Progenitor cell of endocrine pancreas (in vitro differentiated cells): Measurements from ENCODE around the gene SNX20. TPM values are rescaled to one million over a fixed set of nuclear protein-coding genes. Genes with fewer than 3 reads are reported as not detected.

Experiments used
- DNase-seq: peaks from one replicate; pipeline ENCODE4 v3.0.0; 2021; ENCODE audit warnings: low spot score; ENCODE audit not compliant: unreplicated experiment
- H3K27ac Mint-ChIP-seq: 2 replicates; pipeline ENCODE4 v1.8.0; 2021; ENCODE audit warnings: mild to moderate bottlenecking, moderate library complexity, mixed read lengths
- H3K27me3 Mint-ChIP-seq: 2 replicates; pipeline ENCODE4 v1.8.0; 2021; ENCODE audit warnings: mixed read lengths
- H3K36me3 Mint-ChIP-seq: 2 replicates; pipeline ENCODE4 v1.8.0; 2022; ENCODE audit warnings: mixed read lengths; ENCODE audit not compliant: insufficient read depth
- H3K4me1 Mint-ChIP-seq: 2 replicates; pipeline ENCODE4 v1.8.0; 2021; ENCODE audit warnings: low read depth, mixed read lengths
- H3K4me3 Mint-ChIP-seq: 2 replicates; pipeline ENCODE4 v1.8.0; 2021; ENCODE audit warnings: low read depth, mild to moderate bottlenecking, moderate library complexity, mixed read lengths
- H3K9me3 Mint-ChIP-seq: 2 replicates; pipeline ENCODE4 v1.8.0; 2021; ENCODE audit warnings: low read depth, mixed read lengths
- total RNA-seq: library from RNA; stranded (reverse); gene quantifications from 2 replicates; pipeline ENCODE4 v1.2.1, GENCODE V29; 2021
- TF ChIP-seq, protein P1 (sequence below): fragments of 200-600 bp; sonication (generic); IDR thresholded peaks from one replicate; pipeline ENCODE4 v1.5.0; 2021; ENCODE audit warnings: antibody characterized with exemption, mild to moderate bottlenecking; ENCODE audit not compliant: unreplicated experiment

Gene SNX20
- total RNA-seq, 1 donor from 2014 or later: not detected

- Mint-ChIP-seq H3K36me3 (no peaks in the 10 kb centered on the region), H3K27ac (no peak overlapping the region), H3K9me3 (no peaks in the 10 kb centered on the region), H3K4me3 (no peak overlapping the region), H3K4me1 (peaks cover 6% of the 10 kb centered on the region), H3K27me3 (no peaks in the 10 kb centered on the region)
- no peak for DNase-seq
- TF ChIP-seq, protein P1, sequence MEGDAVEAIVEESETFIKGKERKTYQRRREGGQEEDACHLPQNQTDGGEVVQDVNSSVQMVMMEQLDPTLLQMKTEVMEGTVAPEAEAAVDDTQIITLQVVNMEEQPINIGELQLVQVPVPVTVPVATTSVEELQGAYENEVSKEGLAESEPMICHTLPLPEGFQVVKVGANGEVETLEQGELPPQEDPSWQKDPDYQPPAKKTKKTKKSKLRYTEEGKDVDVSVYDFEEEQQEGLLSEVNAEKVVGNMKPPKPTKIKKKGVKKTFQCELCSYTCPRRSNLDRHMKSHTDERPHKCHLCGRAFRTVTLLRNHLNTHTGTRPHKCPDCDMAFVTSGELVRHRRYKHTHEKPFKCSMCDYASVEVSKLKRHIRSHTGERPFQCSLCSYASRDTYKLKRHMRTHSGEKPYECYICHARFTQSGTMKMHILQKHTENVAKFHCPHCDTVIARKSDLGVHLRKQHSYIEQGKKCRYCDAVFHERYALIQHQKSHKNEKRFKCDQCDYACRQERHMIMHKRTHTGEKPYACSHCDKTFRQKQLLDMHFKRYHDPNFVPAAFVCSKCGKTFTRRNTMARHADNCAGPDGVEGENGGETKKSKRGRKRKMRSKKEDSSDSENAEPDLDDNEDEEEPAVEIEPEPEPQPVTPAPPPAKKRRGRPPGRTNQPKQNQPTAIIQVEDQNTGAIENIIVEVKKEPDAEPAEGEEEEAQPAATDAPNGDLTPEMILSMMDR: no peak
These were observed 49.0 kb downstream of the SNX20 start for GRCh38 chr16:50631985-50632576.

DNA sequence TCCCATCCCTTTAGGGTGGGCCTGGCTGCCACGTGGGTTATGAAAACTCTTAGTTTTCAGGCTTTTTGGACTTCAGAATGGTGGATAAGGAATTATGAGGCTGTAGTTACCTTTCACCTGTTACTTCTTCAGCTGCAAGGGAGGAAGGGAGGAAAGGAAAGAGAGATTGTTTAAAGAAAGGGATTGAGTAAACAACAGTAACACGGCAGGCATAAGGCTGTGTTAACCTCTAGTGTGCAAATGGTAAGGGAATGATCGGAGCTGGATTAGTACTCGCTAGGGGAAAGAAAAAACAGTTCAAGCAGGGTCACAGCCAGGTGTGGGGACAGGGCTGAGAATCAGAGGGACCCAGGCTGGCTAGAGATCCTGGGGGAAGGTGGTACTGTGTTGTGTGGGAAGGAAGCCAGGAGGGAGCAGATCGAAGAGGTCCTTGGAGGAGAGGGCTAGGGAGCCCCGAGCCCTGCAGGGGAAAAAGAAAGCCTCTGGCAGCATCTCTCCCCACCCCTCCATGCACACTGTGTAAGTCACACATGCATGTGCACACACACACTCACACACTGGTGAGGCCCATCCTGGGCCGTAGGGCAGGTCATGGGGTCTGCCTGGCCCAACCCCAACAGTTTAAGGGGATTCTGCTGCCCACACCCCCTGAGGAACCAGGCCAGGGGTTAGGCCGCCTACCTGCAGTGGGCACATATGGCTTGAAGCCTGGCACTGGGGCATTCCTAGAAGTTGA lies 49.7 kb downstream of the SNX20 start:
- Mint-ChIP-seq H3K27me3 (no peaks in the 10 kb centered on the region), H3K27ac (no peak overlapping the region), H3K4me3 (no peak overlapping the region), H3K36me3 (no peaks in the 10 kb centered on the region), H3K9me3 (no peaks in the 10 kb centered on the region), H3K4me1 (peaks cover 6% of the 10 kb centered on the region)
- DNase-seq: no peak
- TF ChIP-seq, protein P1: no peak

- H3K4me1 Mint-ChIP-seq: peaks cover 6% of the 10 kb centered on the region
- TF ChIP-seq, protein P1: no peak
- H3K27ac Mint-ChIP-seq: no peak overlapping the region
- H3K4me3 Mint-ChIP-seq: no peak overlapping the region
- H3K27me3 Mint-ChIP-seq: no peaks in the 10 kb centered on the region
- no peaks in the 10 kb centered on the region for H3K36me3 Mint-ChIP-seq
- no peak for DNase-seq
- no peaks in the 10 kb centered on the region for H3K9me3 Mint-ChIP-seq
These were observed 50.6 kb downstream of the SNX20 start for GRCh38 chr16:50630394-50631020.

- no peak for DNase-seq
- no peaks in the 10 kb centered on the region for H3K27me3 Mint-ChIP-seq
- no peaks in the 10 kb centered on the region for H3K9me3 Mint-ChIP-seq
- H3K4me3 Mint-ChIP-seq: no peak overlapping the region
- no peaks in the 10 kb centered on the region for H3K36me3 Mint-ChIP-seq
- TF ChIP-seq, protein P1: no peak
- H3K4me1 Mint-ChIP-seq: peaks cover 6% of the 10 kb centered on the region
- peak overlapping the region; percentile 71 for H3K27ac Mint-ChIP-seq
These were observed 51.8 kb downstream of the SNX20 start for GRCh38 chr16:50629334-50629733.

GRCh38 chr16:50628156-50628802 lies 52.8 kb downstream of the SNX20 start:
- DNase-seq: no peak
- Mint-ChIP-seq H3K4me1 (peaks cover 6% of the 10 kb centered on the region), H3K9me3 (no peaks in the 10 kb centered on the region), H3K4me3 (no peak overlapping the region), H3K27me3 (no peaks in the 10 kb centered on the region), H3K27ac (no peak overlapping the region), H3K36me3 (no peaks in the 10 kb centered on the region)
- TF ChIP-seq, protein P1: no peak
